Glutamatergic neuron (in vitro differentiated cells): ENCODE measurements around the gene RFPL2. TPM values are rescaled to one million over a fixed set of nuclear protein-coding genes. Genes with fewer than 3 reads are reported as not detected.

Source experiments
- DNase-seq: peaks from one replicate; pipeline ENCODE4 v3.0.0; 2022
- H3K27ac Mint-ChIP-seq: one replicate; pipeline ENCODE4 v1.8.0; 2020; ENCODE audit warnings: mild to moderate bottlenecking, mixed read lengths, inconsistent platforms; ENCODE audit not compliant: unreplicated experiment
- H3K27me3 Mint-ChIP-seq: one replicate; pipeline ENCODE4 v1.8.0; 2020; ENCODE audit warnings: mild to moderate bottlenecking, moderate library complexity, mixed read lengths, inconsistent platforms; ENCODE audit not compliant: unreplicated experiment
- H3K36me3 Mint-ChIP-seq: one replicate; pipeline ENCODE4 v1.8.0; 2020; ENCODE audit warnings: mild to moderate bottlenecking, mixed read lengths, inconsistent platforms; ENCODE audit not compliant: unreplicated experiment
- H3K4me1 Mint-ChIP-seq: one replicate; pipeline ENCODE4 v1.8.0; 2020; ENCODE audit warnings: mild to moderate bottlenecking, low read depth, mixed read lengths, inconsistent platforms; ENCODE audit not compliant: unreplicated experiment
- H3K4me3 Mint-ChIP-seq: one replicate; pipeline ENCODE4 v1.8.0; 2020; ENCODE audit warnings: mild to moderate bottlenecking, mixed read lengths, inconsistent platforms; ENCODE audit not compliant: unreplicated experiment
- H3K9me3 Mint-ChIP-seq: one replicate; pipeline ENCODE4 v1.8.0; 2020; ENCODE audit warnings: mild to moderate bottlenecking, moderate library complexity, mixed read lengths, inconsistent platforms; ENCODE audit not compliant: unreplicated experiment
- CTCF ChIP-seq: fragments of 200-600 bp; sonication (generic); IDR thresholded peaks from one replicate; pipeline ENCODE4 v1.5.0; 2021; ENCODE audit not compliant: partially characterized antibody, unreplicated experiment
- long read RNA-seq: library from polyadenylated mRNA; unstranded; transcript quantifications from one replicate; pipeline ENCODE4 v2.0.0, GENCODE V29; 2020; ENCODE audit not compliant: unreplicated experiment
- total RNA-seq: library from RNA; stranded (reverse); fragmentation: NEBNext Ultra II Directional; extraction: Animal tissue kit (Norgen Biotek cat#: 25700); gene quantifications from one replicate; pipeline ENCODE4 v1.2.1, GENCODE V29; 2021; ENCODE audit not compliant: unreplicated experiment

RFPL2 gene
- total RNA-seq: 1.4 TPM
- long read RNA-seq: 0 reads

- no peak for TF ChIP-seq CTCF
- H3K4me1 Mint-ChIP-seq: peaks cover 9% of the 10 kb centered on the region
- no peak within 1 kb of the TSS for H3K27ac Mint-ChIP-seq
- peaks cover 3% of the 10 kb centered on the region for H3K9me3 Mint-ChIP-seq
- H3K4me3 Mint-ChIP-seq: peak within 1 kb of the TSS; percentile 89
- no peaks in the 10 kb centered on the region for H3K36me3 Mint-ChIP-seq
- DNase-seq: peak; percentile 82
- H3K27me3 Mint-ChIP-seq: peaks cover 15% of the 10 kb centered on the region
Observed at GRCh38 chr22:32204856-32205722, at the start of gene RFPL2. RFPL2 (minus strand) TSS chr22:32205073; CDS start chr22:32202451, 2,622 bp downstream.

- no peak overlapping the region for H3K4me3 Mint-ChIP-seq
- peaks cover 6% of the 10 kb centered on the region for H3K27me3 Mint-ChIP-seq
- no peak overlapping the region for H3K27ac Mint-ChIP-seq
- no peaks in the 10 kb centered on the region for H3K36me3 Mint-ChIP-seq
- no peaks in the 10 kb centered on the region for H3K4me1 Mint-ChIP-seq
- no peaks in the 10 kb centered on the region for H3K9me3 Mint-ChIP-seq
- DNase-seq: no peak
- no peak for TF ChIP-seq CTCF
Observed at GRCh38 chr22:32249231-32249630, 44.4 kb upstream of the RFPL2 start.

- DNase-seq: no peak
- Mint-ChIP-seq H3K36me3 (no peaks in the 10 kb centered on the region), H3K4me3 (no peak overlapping the region), H3K27me3 (peaks cover 6% of the 10 kb centered on the region), H3K9me3 (no peaks in the 10 kb centered on the region), H3K4me1 (no peaks in the 10 kb centered on the region), H3K27ac (no peak overlapping the region)
- no peak for TF ChIP-seq CTCF
Observed at GRCh38 chr22:32248276-32248675, 43.4 kb upstream of the RFPL2 start.

GRCh38 chr22:32246166-32246565 lies 41.3 kb upstream of the RFPL2 start:
- H3K27ac Mint-ChIP-seq: no peak overlapping the region
- no peaks in the 10 kb centered on the region for H3K9me3 Mint-ChIP-seq
- no peaks in the 10 kb centered on the region for H3K36me3 Mint-ChIP-seq

More at GRCh38 chr22:32246166-32246565, 41.3 kb upstream of the RFPL2 start:
- no peak for TF ChIP-seq CTCF
- no peak overlapping the region for H3K4me3 Mint-ChIP-seq
- H3K27me3 Mint-ChIP-seq: peaks cover 6% of the 10 kb centered on the region
- no peak for DNase-seq
- H3K4me1 Mint-ChIP-seq: no peaks in the 10 kb centered on the region
